HG03469 (cell line): Measurements from ENCODE around the gene UPF2.
"Not testable (repeated sequence)": the region's sequence is repeated elsewhere in the genome, so short reads cannot be mapped to it uniquely, and the experiment has no call there.

Experiments
- ATAC-seq: cut with Tn5 transposase; IDR thresholded peaks from one replicate; pipeline ENCODE4 v1.9.1; 2021; ENCODE audit warnings: mild to moderate bottlenecking, moderate library complexity, moderate number of reproducible peaks; ENCODE audit not compliant: unreplicated experiment

Gene UPF2

DNA sequence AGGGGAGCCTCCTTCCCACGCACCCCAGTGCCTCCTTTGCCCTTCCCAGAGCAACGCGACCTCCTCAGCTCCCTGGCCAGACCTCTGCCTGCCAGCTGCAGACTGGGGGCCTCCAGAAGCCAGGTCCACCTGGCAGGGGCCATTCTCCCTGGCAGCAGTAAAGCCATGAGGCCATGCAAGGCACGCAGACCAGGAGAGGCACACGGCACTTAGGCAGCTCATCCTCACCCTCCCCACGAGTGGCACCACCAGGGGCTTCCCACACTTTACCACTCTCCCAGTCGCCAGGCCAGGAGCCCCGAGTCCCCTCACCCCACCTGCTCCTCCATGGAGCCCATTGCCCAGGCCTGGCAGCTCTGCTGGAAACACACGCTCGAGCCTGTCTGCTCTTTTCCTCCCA lies 134.1 kb downstream of the UPF2 start:
- no peak for ATAC-seq

DNA sequence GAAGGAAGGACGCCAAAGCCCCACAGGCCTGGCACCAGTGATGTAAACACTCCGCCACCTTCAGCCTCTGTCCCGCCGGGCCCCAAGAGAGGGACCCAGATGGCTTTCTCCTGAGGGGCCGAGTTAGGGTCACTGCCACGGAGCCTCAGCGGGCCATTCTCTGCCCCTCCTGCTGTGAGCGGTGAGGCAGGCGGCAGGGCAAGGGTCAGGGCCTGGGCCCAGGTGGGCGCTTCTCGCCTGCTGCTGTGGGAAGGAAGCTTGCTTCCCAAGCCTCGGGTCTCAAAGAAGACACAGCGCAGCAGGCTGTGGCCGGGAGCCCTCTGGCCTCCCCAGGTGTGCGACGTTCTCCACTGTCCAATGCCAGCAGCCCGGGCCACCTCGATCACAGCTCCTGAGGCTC lies 134.7 kb downstream of the UPF2 start:
- no peak for ATAC-seq

DNA sequence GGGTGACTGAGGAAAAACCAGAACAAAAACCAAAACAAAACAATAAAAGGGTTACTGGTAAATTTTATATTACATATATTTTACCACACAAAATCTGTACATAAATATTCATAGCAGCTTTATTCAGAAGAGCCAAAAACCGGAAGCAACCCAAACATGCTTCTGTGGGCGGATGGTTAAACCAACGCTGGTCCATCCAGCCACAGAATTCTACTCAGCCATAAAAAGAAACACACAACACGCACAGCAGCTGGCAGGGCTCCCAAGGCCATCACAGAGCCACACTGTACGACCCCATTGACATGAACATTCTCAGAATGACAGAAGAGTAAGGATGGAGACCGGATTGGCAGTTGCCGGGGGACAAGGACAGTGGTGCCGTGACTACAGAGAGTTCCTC lies 135.9 kb downstream of the UPF2 start:
- no peak for ATAC-seq

- ATAC-seq: no peak
Measured at GRCh38 chr10:11902646-11903045, 140.0 kb downstream of the UPF2 start.

DNA sequence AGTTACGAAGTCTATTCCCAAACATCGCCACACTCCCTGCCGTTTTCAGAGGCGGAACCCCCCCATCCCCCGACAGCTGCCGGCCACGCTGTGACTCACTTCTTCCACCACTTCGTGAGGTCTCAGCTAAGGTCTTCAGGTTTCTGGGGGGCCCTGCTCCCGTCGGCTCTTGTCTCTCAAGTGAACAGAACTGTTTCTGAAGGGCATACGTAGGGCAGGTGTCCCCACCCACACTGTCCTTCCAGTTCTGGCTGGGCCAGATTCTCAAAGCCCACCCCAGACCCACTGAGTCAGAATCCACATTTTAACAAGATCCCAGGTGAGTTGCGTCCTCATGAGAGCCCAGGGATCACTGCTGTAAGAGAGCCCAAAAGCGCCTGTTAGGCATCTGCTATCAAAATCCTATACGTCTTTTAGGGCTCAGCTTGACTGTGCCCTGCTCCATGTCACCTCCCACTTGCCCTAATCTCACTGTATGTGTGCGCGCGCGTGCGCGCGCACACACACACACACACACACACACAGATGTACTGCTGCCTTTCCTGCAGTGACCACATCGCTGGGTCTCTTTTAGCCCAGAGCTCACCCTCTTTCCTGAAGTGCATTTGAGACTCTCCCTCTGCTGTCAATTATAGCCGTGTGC lies 140.7 kb downstream of the UPF2 start:
- ATAC-seq: no peak

DNA sequence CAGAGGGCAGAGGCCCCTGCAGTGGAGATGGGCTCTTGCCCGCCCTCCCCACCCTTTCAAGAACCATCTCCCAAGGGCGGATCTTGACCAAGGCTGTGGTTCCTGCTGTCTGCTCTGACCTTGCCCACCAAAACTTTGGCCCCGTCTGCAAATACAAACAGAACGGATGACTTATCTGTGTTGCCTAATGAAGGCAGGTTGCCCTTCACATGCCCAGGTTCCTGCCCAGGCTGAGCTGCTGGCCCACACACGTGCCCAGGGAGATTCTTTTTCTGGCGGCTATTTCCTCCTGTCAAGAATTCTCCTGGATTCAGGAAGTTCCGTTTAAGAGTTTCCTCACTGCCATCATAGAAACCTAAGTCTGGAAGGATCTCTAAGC lies 141.2 kb downstream of the UPF2 start:
- ATAC-seq: no peak

DNA sequence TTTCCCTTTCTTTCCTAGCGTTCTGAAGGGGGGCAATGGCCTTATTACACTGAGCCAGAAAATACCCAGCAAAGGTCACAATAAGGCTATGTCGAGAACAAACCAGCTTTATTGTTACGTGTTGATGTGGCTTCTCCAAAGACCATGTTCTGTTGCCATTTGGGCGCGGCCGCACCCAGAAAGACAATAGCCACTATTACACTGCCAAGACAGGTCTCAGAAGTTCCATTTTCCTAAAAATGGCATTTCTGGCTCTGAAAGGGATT lies 141.6 kb downstream of the UPF2 start:
- ATAC-seq: no peak

DNA sequence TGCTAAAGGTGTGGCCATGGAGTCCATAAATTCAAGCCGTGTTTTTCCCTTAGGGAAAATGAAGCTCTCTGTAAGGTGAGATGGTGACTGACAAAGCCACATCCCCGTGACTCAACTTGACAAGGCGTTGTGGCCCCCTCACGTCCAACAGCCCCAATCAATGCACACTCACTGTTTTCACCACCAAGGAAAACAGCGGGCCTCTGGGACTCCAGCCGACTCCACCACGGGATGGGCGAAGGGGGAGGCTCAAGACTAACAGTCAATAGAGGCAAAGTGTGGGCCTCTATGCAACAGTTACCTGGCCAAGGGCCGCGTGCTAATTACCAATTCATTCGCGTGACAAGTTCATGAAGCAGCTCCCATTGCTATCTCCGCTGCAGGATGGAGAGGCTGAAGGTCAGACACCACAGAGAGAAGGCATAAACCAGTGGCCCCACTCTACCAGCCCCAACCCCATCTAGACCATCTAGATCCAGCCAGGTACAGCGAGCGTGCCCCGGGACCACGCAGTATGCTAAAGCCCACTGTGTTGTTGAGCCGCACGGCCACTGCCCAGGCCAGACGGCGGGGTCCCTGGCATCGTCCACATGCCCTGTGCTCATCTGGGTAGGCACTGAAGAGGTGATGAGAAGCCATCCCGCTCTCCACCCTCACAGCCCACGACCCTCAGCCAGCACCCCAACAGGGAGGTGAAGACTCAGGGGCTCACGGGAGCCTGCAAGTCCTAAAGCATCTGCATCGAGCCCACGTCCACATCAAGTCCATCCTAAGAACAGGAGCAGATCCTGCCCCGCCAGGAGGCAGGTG lies 143.3 kb downstream of the UPF2 start:
- ATAC-seq: no peak

DNA sequence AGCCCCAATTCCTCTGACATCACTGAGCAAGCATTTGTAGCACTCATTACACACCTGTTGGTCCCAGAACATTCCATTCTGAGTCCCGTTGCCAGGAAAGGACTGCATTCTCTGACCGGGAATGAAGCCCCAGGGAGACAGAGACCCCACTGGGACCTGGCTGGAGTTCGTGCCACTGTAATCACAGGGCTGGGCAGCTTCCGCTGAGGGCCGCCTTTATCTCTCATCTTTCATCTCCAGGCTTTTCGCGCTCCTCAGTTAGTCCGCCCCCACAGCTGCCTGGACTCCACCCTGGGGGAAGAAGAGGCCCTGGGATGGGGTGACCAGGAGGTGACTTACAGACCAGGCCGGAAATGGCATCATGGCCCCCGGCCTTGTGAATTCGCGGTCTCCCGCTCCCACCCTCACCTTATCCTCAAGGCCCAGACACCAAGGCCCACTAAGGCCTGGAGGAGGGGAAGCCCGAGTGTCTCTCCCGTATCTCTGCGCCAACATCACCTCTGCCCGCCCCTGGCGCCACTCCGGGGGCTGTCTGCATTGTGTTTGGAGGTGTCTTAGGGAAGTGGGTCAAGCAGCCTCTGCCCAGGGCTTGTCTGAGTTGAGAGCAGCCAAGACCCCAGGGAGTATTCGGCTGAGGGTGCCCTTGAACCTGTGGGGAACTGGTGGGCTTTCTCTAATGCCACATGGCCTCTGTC lies 144.1 kb downstream of the UPF2 start:
- no peak for ATAC-seq

GRCh38 chr10:11898033-11898371 lies 144.6 kb downstream of the UPF2 start:
- no peak for ATAC-seq

- ATAC-seq: no peak
Measured at GRCh38 chr10:11896549-11897200, 145.9 kb downstream of the UPF2 start.

DNA sequence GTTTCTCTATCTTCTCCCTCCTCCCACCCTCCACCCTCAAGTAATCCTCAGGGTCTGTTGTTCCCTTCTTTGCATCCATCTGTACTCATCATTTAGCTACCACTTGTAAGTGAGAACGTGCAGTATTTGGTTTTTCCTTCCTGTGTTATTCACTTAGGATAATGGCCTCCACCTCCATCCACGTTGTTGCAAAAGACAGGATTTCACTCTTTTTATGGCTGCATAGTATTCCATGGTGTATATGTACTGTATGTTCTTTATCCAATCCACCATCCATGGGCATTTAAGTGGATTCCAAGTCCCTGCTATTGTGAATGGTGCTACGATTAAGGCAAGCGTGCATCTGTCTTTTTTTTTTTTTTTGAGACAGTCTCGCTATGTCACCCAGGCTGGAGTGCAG lies 147.0 kb downstream of the UPF2 start:
- ATAC-seq: no peak

GRCh38 chr10:11895108-11895466 lies 147.5 kb downstream of the UPF2 start:
- no peak for ATAC-seq

DNA sequence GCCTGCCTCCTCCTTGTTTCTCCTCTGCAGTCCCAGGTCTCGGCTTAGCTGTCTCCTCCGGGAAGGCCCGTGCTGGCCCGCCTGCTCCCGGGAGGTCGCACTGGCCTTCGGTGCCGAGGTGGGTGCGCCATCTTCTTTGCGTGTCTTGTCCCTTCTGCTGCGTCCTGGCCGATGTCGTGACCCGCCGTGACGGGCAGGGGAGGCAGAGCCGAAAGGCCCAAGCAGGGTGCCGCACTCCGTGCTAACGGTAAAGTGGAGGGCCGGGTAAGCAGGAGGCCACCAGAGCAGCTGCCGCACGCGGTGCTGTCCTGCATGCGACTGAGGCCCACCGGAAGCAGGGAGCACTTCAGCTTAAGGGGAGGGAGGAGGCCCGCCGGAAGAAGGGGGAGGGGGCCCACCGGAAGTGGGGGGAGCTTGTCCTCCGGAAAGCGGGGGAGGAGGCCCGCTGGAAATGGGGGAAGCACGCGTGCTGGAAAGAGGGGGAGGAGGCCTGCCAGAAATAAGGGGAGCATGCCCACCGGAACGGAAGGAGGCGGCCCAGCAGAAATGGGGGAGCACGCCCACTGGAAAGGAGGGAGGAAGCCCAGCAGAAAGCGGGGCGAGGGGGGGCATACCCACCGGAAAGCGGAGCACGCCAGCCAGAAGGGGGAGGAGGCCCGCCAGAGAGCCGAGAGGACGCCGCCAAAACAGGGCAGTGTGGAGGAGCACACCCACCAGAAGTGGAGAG lies 148.1 kb downstream of the UPF2 start:
- no peak for ATAC-seq

GRCh38 chr10:11893749-11894278 lies 148.8 kb downstream of the UPF2 start:
- ATAC-seq: no peak

- no peak for ATAC-seq
Measured at GRCh38 chr10:11891776-11892486, 150.7 kb downstream of the UPF2 start.

DNA sequence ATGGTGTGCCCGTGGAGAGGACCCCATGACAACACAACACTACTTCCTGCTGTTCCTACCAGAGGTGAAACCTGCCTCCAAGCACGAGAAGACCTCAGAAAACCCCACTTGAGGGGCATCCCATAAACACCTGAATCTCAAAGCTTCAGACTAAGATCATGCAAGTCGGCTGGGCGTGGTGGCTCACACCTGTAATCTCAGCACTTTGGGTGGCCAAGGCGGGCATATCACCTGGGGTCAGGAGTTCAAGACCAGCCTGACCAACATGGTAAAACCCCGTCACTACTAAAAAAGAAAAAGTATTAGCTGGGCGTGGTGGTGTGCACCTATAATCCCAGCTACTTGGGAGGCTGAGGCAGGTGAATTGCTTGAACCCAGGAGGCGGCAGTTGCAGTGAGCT lies 153.3 kb downstream of the UPF2 start:
- not testable (repeated sequence) for ATAC-seq

DNA sequence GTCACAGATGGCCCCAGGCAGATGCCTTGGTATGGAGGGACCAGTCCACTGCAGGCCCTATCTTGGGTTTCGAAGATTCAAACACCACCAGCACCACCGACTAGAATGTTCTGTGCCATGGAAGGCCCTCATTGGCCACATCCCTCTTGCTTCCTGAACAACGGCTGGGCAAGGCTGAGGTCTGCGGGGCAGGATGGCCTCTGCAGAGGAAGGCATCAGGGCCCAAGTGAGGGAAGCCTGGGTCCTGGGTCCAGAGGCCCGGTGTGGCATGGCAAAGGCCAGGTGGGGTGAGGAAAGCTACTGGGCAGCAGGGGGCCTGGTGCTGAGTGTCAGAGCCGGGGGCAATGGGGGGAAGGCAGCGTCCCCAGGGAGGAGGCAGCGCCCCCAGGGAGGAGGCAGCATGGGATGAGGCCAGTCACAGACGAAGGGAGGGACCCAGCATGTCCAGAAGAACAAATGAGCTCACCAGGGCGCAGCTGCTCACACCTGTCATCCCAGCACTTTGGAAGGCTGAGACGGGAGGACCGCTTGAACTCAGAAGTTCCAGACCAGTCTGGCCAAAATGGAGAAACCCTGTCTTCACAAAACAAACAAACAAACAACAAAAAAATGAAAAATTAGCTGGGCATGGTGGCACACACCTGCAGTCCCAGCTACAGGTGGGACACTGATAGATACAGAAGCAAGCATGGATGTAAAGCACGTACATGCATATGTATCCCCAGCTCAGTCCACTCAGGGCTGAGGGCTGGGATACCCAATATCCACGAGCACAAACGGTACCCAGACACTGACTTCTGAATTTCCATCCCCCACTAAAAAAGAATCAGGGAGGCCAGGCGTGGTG lies 155.0 kb downstream of the UPF2 start:
- no peak for ATAC-seq

GRCh38 chr10:11886851-11887250 lies 155.8 kb downstream of the UPF2 start:
- ATAC-seq: no peak

- ATAC-seq: no peak
Measured at GRCh38 chr10:11886138-11886474, 156.5 kb downstream of the UPF2 start.
